T-helper 1 cell treated with Interleukin-12 subunit alpha and Interleukin-12 subunit beta and Interleukin-4 antibody, amounts not matched to agents 30 μg/mL and 1 μg/mL, for 36 hours (primary cell): Measurements from ENCODE around the gene C5orf15.

Source experiments
- H3K27ac Mint-ChIP-seq: one replicate; pipeline ENCODE4 v1.8.0; 2021; ENCODE audit warnings: mild to moderate bottlenecking, mixed read lengths
- H3K27me3 Mint-ChIP-seq: one replicate; pipeline ENCODE4 v1.8.0; 2021; ENCODE audit warnings: low read depth, mixed read lengths
- H3K36me3 Mint-ChIP-seq: one replicate; pipeline ENCODE4 v1.8.0; 2021; ENCODE audit warnings: low read depth, mixed read lengths
- H3K4me1 Mint-ChIP-seq: one replicate; pipeline ENCODE4 v1.8.0; 2021; ENCODE audit warnings: low read depth, mixed read lengths
- H3K4me3 Mint-ChIP-seq: one replicate; pipeline ENCODE4 v1.8.0; 2021; ENCODE audit warnings: mild to moderate bottlenecking, moderate library complexity, mixed read lengths
- H3K9me3 Mint-ChIP-seq: one replicate; pipeline ENCODE4 v1.8.0; 2021; ENCODE audit warnings: mixed read lengths

The C5orf15 gene

DNA sequence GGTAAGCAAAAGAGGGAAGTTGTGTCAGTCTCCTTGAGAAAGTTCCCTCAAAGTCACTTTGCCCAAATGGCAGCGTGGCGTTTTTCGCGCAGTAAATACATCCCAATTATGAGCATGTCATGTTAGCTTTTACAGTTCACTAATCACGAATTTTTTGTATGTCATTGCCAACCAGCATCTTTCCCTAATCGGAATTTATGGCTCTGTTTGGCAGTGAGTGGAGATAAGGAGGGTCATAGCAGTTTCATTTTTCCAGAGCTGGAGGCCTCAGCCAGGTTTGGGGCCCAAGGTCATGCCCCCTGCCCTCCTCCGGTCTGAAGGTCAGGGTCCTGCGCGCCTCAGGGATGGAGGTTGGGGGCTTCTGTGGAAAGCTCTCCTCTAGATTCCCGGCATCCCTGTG lies 50.1 kb downstream of the C5orf15 start:
- Mint-ChIP-seq H3K27ac (no peak overlapping the region), H3K27me3 (peaks cover 7% of the 10 kb centered on the region), H3K36me3 (no peaks in the 10 kb centered on the region), H3K9me3 (no peaks in the 10 kb centered on the region), H3K4me3 (no peak overlapping the region), H3K4me1 (peaks cover 9% of the 10 kb centered on the region)

DNA sequence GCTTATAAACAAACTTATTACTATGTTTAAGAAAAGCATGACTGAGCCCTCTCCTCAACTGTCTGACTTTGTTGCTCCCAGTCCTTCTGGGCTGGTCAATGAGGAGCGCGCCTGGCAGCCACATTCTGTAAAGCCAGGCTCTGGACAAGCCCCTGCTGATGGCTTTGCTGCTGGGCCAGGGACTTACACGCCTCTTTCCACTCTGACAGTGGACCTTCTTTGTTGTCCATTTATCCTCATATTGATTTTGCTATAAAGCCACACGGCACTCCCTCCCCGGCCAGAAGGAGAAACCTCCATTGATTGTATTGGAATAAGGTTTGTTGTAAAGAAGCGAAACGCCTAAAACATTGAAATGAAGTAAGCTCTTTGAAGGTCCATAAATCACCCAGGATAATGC lies 50.6 kb downstream of the C5orf15 start:
- Mint-ChIP-seq H3K9me3 (no peaks in the 10 kb centered on the region), H3K4me1 (peaks cover 9% of the 10 kb centered on the region), H3K27me3 (peaks cover 7% of the 10 kb centered on the region), H3K4me3 (no peak overlapping the region), H3K27ac (no peak overlapping the region), H3K36me3 (no peaks in the 10 kb centered on the region)

- Mint-ChIP-seq H3K27me3 (no peaks in the 10 kb centered on the region), H3K36me3 (no peaks in the 10 kb centered on the region), H3K4me1 (peaks cover 9% of the 10 kb centered on the region), H3K4me3 (no peak overlapping the region), H3K27ac (no peak overlapping the region), H3K9me3 (no peaks in the 10 kb centered on the region)
Measured at GRCh38 chr5:133916914-133917313, 51.5 kb downstream of the C5orf15 start.

- no peak overlapping the region for H3K4me3 Mint-ChIP-seq
- H3K27me3 Mint-ChIP-seq, result no peaks in the 10 kb centered on the region
- peaks cover 9% of the 10 kb centered on the region for H3K4me1 Mint-ChIP-seq
- no peak overlapping the region for H3K27ac Mint-ChIP-seq
- H3K36me3 Mint-ChIP-seq, result no peaks in the 10 kb centered on the region
- H3K9me3 Mint-ChIP-seq, result no peaks in the 10 kb centered on the region
Measured at GRCh38 chr5:133916479-133916878, 51.9 kb downstream of the C5orf15 start.

DNA sequence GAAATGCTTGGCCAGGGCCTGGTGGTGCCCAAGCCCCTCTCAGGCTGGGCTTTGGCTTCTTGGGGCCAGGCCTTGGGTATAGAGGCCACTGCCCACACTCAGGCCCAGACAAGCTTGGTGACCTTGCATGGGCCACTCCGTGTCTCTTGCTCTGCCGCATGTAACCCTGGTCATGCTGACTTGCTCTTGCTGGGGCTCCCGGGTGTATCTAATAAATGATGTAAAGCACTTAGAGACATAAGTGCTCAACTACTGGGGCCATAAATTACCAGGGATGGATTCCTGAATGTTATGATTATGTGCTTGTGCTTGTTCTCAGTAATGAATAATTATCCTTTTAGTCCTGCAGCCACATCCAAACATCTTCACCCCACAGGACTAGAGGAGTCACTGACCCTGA lies 54.0 kb downstream of the C5orf15 start:
- Mint-ChIP-seq H3K36me3 (no peaks in the 10 kb centered on the region), H3K27me3 (no peaks in the 10 kb centered on the region), H3K4me1 (peaks cover under 1% of the 10 kb centered on the region), H3K27ac (no peak overlapping the region), H3K4me3 (no peak overlapping the region), H3K9me3 (no peaks in the 10 kb centered on the region)

DNA sequence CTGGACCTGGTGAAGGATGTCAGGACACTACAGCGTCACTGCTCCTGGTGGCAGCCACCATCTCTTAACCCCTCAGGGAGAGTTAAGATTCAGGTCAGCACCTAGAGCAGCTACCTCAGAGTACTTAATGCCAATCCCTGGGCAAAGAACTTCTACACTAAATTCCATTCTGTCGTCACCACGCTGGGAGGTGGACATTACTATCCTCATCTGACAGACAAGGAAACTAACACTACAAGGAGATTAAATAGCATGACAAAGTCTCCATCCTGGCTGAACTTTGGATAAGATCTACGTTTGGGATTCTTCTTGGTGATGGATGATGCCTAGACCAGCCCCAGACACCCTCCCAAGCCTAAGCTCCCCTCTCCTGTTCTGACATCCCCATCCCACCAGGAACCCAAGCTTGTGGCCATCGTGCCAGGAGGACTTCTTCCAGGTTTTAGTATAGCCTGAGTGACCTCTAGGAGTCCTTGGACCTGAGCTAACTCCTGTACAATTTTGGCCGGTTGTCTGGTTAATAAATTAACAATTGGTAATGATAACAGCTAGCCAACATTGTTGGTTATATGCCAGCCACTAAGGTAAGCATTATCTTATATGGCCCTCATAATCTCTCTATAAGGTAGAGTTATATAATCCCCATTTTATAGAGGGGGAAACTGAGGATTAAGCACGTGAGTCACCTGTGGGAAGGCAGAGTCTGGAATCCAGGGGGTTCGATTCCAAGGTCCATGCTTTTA lies 54.8 kb downstream of the C5orf15 start:
- Mint-ChIP-seq H3K27ac (no peak overlapping the region), H3K27me3 (no peaks in the 10 kb centered on the region)

GRCh38 chr5:133912951-133913350 lies 55.5 kb downstream of the C5orf15 start:
- no peak overlapping the region for H3K27ac Mint-ChIP-seq
- H3K4me3 Mint-ChIP-seq, result no peak overlapping the region
- no peaks in the 10 kb centered on the region for H3K36me3 Mint-ChIP-seq
- H3K27me3 Mint-ChIP-seq, result no peaks in the 10 kb centered on the region
- no peaks in the 10 kb centered on the region for H3K4me1 Mint-ChIP-seq
- H3K9me3 Mint-ChIP-seq, result no peaks in the 10 kb centered on the region

More for the DNA sequence above, 54.8 kb downstream of the C5orf15 start:
- Mint-ChIP-seq H3K4me1 (no peaks in the 10 kb centered on the region), H3K36me3 (no peaks in the 10 kb centered on the region), H3K4me3 (no peak overlapping the region), H3K9me3 (no peaks in the 10 kb centered on the region)

DNA sequence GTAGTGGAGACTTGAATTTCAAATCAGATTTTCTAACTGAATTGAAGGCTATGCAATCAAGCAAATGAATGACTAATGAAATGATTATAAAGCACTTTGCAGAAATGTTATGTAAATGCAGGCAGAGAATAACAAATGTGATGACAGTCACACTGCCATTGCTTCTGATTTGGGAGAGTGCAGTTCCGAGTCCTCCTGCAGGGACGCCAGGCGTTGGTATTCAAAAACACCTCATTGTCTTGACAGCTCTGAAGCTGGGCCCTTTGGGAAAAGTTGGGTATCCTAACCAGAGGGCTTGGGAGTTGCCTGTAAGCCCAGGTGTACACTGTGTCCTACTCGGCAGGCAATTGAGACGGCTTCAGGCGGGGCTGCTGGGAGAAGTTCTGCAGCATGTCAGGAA lies 57.9 kb downstream of the C5orf15 start:
- Mint-ChIP-seq H3K9me3 (no peaks in the 10 kb centered on the region), H3K4me1 (no peaks in the 10 kb centered on the region), H3K27me3 (no peaks in the 10 kb centered on the region), H3K27ac (no peak overlapping the region), H3K4me3 (no peak overlapping the region), H3K36me3 (no peaks in the 10 kb centered on the region)

- no peaks in the 10 kb centered on the region for H3K4me1 Mint-ChIP-seq
- no peaks in the 10 kb centered on the region for H3K9me3 Mint-ChIP-seq
- no peaks in the 10 kb centered on the region for H3K36me3 Mint-ChIP-seq
- no peak overlapping the region for H3K27ac Mint-ChIP-seq
- H3K27me3 Mint-ChIP-seq, result no peaks in the 10 kb centered on the region
- no peak overlapping the region for H3K4me3 Mint-ChIP-seq
Measured at GRCh38 chr5:133909603-133910002, 58.8 kb downstream of the C5orf15 start.

- no peaks in the 10 kb centered on the region for H3K4me1 Mint-ChIP-seq
- no peak overlapping the region for H3K4me3 Mint-ChIP-seq
- no peak overlapping the region for H3K27ac Mint-ChIP-seq
- no peaks in the 10 kb centered on the region for H3K27me3 Mint-ChIP-seq
- no peaks in the 10 kb centered on the region for H3K9me3 Mint-ChIP-seq
- no peaks in the 10 kb centered on the region for H3K36me3 Mint-ChIP-seq
Measured at GRCh38 chr5:133907075-133907474, 61.4 kb downstream of the C5orf15 start.

GRCh38 chr5:133906303-133906702 lies 62.1 kb downstream of the C5orf15 start:
- Mint-ChIP-seq H3K27me3 (no peaks in the 10 kb centered on the region), H3K4me1 (no peaks in the 10 kb centered on the region), H3K9me3 (no peaks in the 10 kb centered on the region), H3K4me3 (no peak overlapping the region), H3K27ac (no peak overlapping the region), H3K36me3 (no peaks in the 10 kb centered on the region)
